Measurements from ENCODE around the gene BUD31.
"Not testable (repeated sequence)": the region's sequence is repeated elsewhere in the genome, so short reads cannot be mapped to it uniquely, and the experiment has no call there.

BUD31 gene

DNA sequence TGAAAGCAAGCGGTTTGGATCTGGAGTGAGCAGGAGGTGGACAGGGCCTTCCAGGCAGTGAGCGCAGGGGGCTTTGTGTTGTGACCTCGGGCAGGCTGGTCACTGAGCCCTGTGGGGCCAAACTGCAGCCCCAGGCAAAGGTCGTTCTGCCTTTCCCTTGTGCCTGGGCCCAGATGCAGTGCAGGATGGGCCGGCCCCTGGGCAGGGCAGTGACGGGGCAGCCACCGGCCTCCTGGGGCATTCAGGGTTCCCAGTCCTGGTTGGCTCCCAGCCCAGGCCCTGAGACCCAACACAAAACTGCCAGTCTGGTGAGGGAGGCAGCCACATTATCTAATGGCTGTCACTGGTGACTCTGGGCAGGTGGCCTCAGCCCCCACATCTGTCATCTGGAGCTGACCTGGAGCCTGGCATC lies 27.1 kb upstream of the BUD31 start:
- DNase-seq (ENCODE audit: low read depth, low spot score), result no peak
- in situ Hi-C loops (cut with HindIII; ENCODE audit: low sequenced_read_pairs), result no loop called here
- H3K4me3 ChIP-seq (ENCODE audit: low read depth, low read length), result no peak overlapping the region
- TF ChIP-seq, protein P1, sequence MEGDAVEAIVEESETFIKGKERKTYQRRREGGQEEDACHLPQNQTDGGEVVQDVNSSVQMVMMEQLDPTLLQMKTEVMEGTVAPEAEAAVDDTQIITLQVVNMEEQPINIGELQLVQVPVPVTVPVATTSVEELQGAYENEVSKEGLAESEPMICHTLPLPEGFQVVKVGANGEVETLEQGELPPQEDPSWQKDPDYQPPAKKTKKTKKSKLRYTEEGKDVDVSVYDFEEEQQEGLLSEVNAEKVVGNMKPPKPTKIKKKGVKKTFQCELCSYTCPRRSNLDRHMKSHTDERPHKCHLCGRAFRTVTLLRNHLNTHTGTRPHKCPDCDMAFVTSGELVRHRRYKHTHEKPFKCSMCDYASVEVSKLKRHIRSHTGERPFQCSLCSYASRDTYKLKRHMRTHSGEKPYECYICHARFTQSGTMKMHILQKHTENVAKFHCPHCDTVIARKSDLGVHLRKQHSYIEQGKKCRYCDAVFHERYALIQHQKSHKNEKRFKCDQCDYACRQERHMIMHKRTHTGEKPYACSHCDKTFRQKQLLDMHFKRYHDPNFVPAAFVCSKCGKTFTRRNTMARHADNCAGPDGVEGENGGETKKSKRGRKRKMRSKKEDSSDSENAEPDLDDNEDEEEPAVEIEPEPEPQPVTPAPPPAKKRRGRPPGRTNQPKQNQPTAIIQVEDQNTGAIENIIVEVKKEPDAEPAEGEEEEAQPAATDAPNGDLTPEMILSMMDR (IDR thresholded peaks at IDR 0.05; ENCODE audit: low read depth, low read length), result no peak

DNA sequence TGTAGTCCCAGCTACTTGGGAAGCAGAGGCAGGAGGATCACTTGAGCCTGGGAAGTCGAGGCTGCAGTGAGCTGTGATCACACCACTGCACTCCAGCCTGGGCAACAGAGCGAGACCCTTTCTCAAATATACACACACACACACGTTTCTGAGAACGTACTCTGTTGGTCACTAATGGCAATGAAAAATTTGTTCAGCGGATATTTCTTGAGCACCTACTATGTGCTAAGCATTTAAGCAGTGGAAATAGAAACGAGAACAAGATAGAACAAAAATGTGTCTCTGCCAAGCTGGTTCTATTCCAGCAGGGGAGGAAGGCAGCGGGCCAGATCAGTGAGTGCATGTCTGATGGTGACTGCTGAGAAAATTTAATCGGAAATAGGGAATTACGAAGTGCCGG lies 25.6 kb upstream of the BUD31 start:
- TF ChIP-seq, protein P1 (IDR thresholded peaks at IDR 0.05; ENCODE audit: low read depth, low read length), result no peak
- in situ Hi-C loops (cut with HindIII; ENCODE audit: low sequenced_read_pairs), result no loop called here

DNA sequence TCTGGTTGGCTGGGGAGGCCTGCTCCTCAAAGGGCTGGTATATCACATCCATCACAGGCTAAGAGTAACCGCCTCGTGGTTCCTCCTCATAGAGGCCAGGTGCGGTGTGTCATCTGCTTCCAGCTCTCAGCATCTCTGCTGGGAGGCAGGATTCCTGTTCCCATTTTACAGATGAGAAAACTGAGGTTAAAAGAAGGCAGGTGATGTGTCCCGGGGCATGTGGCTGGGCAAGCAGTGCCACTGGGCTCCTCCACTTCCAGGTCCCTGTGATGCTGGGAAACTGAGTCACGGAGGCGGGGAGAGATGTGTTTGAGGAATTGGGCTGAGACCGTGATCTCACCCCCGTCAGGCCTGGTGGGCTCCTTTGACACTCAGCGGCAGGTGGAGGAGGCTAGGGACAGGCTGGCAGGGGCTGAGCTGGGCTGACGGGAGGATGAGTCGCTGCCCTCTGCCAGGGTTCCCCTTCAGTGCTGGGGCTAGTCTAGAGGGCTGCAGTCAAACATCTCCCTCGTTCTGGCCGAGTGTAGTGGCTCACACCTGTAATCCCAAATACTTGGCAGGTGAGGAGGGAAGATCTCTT lies 24.9 kb upstream of the BUD31 start:
- TF ChIP-seq, protein P1 (IDR thresholded peaks at IDR 0.05; ENCODE audit: low read depth, low read length), result no peak
- no peak for DNase-seq (ENCODE audit: low read depth, low spot score)
- in situ Hi-C loops (cut with HindIII; ENCODE audit: low sequenced_read_pairs), result no loop called here
- no peak overlapping the region for H3K4me3 ChIP-seq (ENCODE audit: low read depth, low read length)

More for the DNA sequence above, 25.6 kb upstream of the BUD31 start:
- DNase-seq (ENCODE audit: low read depth, low spot score), result no peak
- no peak overlapping the region for H3K4me3 ChIP-seq (ENCODE audit: low read depth, low read length)

DNA sequence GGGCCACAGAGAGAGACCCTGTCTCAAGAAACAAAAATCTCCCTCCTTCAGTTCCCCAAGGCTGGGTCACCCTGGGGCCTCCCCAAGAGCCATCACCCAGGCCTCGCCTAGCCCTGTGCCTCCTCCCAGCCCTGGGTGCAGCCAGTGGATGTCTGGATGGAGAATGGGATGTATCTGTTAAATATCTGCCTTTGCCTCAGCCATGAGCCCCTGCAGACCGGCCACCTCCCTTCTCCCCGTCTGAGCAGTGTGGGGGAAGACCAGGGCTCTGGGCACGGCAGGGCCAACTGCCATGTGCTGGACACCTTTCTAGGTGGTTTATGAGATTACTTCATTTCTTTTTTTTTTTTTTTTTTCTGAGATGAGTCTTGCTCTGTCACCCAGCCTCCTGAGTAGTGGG lies 24.2 kb upstream of the BUD31 start:
- DNase-seq (ENCODE audit: low read depth, low spot score), result no peak
- in situ Hi-C loops (cut with HindIII; ENCODE audit: low sequenced_read_pairs), result no loop called here
- TF ChIP-seq, protein P1 (IDR thresholded peaks at IDR 0.05; ENCODE audit: low read depth, low read length), result no peak
- H3K4me3 ChIP-seq (ENCODE audit: low read depth, low read length), result no peak overlapping the region

DNA sequence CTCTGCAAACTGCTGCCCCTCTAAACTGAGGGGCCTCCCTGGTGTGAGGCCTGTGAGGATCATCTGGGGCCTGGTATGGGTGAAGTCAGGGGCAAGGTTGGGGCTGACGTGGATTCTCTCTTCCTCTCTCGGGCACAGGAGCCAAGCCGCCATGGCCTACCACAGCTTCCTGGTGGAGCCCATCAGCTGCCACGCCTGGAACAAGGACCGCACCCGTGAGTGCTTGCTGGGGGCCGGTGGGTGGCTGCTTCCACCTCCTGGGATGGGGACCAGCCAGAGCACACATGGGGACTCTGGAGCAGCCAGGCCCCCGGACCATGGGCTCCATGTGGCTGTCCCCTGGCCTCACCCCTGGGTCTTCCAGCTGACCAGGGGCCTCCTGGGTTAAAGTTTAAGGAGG lies 23.2 kb upstream of the BUD31 start:
- no peak overlapping the region for H3K4me3 ChIP-seq (ENCODE audit: low read depth, low read length)
- TF ChIP-seq, protein P1 (IDR thresholded peaks at IDR 0.05; ENCODE audit: low read depth, low read length), result no peak
- in situ Hi-C loops (cut with HindIII; ENCODE audit: low sequenced_read_pairs), result no loop called here
- no peak for DNase-seq (ENCODE audit: low read depth, low spot score)

DNA sequence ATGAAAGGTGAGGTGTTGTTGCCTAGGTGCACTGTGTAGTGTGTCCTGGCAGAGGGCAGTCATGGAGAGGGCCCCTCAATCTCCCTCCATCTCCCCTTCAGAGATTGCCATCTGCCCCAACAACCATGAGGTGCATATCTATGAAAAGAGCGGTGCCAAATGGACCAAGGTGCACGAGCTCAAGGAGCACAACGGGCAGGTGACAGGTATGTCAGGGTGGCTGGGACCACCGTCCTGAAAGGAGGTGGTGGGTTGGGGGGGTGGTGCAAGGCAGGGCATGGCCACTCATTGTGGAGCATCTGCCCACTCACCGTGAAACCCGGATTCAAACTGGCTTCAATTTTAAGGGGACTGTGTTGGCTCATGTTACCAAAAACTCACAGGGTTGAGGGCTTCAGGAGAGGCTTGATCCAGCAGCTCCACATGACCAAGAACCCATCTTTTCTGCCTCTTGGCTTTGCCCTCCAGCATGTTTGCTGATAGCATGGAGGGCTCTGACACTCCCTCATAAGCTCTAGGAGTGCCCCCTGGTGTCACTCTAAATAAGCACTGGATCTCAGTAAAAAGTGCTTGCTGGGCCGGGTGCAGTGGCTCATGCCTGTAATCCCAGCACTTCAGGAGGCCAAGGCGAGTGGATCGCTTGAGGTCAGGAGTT lies 22.1 kb upstream of the BUD31 start:
- DNase-seq (ENCODE audit: low read depth, low spot score), result no peak
- in situ Hi-C loops (cut with HindIII; ENCODE audit: low sequenced_read_pairs), result no loop called here
- TF ChIP-seq, protein P1 (IDR thresholded peaks at IDR 0.05; ENCODE audit: low read depth, low read length), result peak; percentile 27
- H3K4me3 ChIP-seq (ENCODE audit: low read depth, low read length), result no peak overlapping the region

DNA sequence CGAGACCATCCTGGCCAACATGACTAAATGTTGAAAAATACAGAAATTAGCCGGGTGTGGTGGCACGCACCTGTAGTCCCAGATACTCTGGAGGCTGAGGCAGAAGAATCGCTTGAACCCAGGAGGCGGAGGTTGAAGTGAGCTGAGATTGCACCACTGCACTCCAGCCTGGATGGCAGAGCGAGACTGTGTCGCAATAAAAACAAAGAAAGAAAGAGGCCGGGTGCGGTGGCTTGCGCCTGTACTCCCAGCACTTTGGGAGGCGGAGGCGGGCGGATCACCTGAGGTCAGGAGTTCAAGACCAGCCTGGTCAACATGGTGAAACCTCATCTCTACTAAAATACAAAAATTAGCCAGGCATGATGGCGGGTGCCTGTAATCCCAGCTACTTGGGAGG lies 21.5 kb upstream of the BUD31 start:
- DNase-seq (ENCODE audit: low read depth, low spot score); in situ Hi-C loops (cut with HindIII; ENCODE audit: low sequenced_read_pairs); H3K4me3 ChIP-seq (ENCODE audit: low read depth, low read length): not testable (repeated sequence)

All from astrocyte of the spinal cord (primary cell).